ENCODE measurements around the gene PIK3R6.

The PIK3R6 gene

GRCh38 chr17:8861495-8862181 lies 5.8 kb downstream of the PIK3R6 start:
- no peaks in the 10 kb centered on the region for H3K9me3 ChIP-seq (ENCODE audit: low read length)
- no peak overlapping the region for H3K27ac ChIP-seq (ENCODE audit: low read depth, low read length, poor library complexity, severe bottlenecking)
- no peaks in the 10 kb centered on the region for H4K20me1 ChIP-seq (ENCODE audit: insufficient read depth, low read length)
- no peaks in the 10 kb centered on the region for H3K9me2 ChIP-seq (ENCODE audit: low read depth, low read length)
- no peaks in the 10 kb centered on the region for H3K4me1 ChIP-seq (ENCODE audit: insufficient read depth, low read length, severe bottlenecking)
- H3K27me3 ChIP-seq (ENCODE audit: insufficient read depth, low read length), result no peaks in the 10 kb centered on the region
- H3K36me3 ChIP-seq (ENCODE audit: insufficient read depth, low read length), result no peaks in the 10 kb centered on the region
- no peak for TF ChIP-seq EZH2 (IDR thresholded peaks at IDR 0.05; ENCODE audit: borderline replicate concordance, low read length)
- no peak for TF ChIP-seq CTCF (IDR thresholded peaks at IDR 0.05; ENCODE audit: low read length)
- no peak overlapping the region for H2AFZ ChIP-seq (ENCODE audit: low read length)
- no peak overlapping the region for H3K4me3 ChIP-seq (ENCODE audit: low read depth, low read length, poor library complexity, severe bottlenecking)
- H3K4me2 ChIP-seq (ENCODE audit: low read length), result no peak overlapping the region
- no peak overlapping the region for H3K9ac ChIP-seq (ENCODE audit: low read length)
- no peaks in the 10 kb centered on the region for H3K79me2 ChIP-seq (ENCODE audit: insufficient read depth, low read length)
- no peaks in the 10 kb centered on the region for H3F3A ChIP-seq (ENCODE audit: insufficient read depth, low read length)

GRCh38 chr17:8859804-8860430 lies 7.6 kb downstream of the PIK3R6 start:
- TF ChIP-seq EZH2 (IDR thresholded peaks at IDR 0.05; ENCODE audit: borderline replicate concordance, low read length), result no peak
- Histone ChIP-seq H3K9ac (ENCODE audit: low read length) (no peak overlapping the region), H3K4me3 (ENCODE audit: low read depth, low read length, poor library complexity, severe bottlenecking) (no peak overlapping the region), H3K4me2 (ENCODE audit: low read length) (no peak overlapping the region), H3K4me1 (ENCODE audit: insufficient read depth, low read length, severe bottlenecking) (no peaks in the 10 kb centered on the region), H4K20me1 (ENCODE audit: insufficient read depth, low read length) (no peaks in the 10 kb centered on the region), H3F3A (ENCODE audit: insufficient read depth, low read length) (no peaks in the 10 kb centered on the region), H2AFZ (ENCODE audit: low read length) (no peak overlapping the region), H3K27me3 (ENCODE audit: insufficient read depth, low read length) (no peaks in the 10 kb centered on the region), H3K36me3 (ENCODE audit: insufficient read depth, low read length) (no peaks in the 10 kb centered on the region), H3K9me2 (ENCODE audit: low read depth, low read length) (no peaks in the 10 kb centered on the region), H3K27ac (ENCODE audit: low read depth, low read length, poor library complexity, severe bottlenecking) (no peak overlapping the region), H3K9me3 (ENCODE audit: low read length) (no peaks in the 10 kb centered on the region), H3K79me2 (ENCODE audit: insufficient read depth, low read length) (no peaks in the 10 kb centered on the region)

- Histone ChIP-seq H4K20me1 (ENCODE audit: insufficient read depth, low read length) (no peaks in the 10 kb centered on the region), H3K36me3 (ENCODE audit: insufficient read depth, low read length) (no peaks in the 10 kb centered on the region), H3K27ac (ENCODE audit: low read depth, low read length, poor library complexity, severe bottlenecking) (no peak overlapping the region), H3K4me1 (ENCODE audit: insufficient read depth, low read length, severe bottlenecking) (no peaks in the 10 kb centered on the region), H3K9ac (ENCODE audit: low read length) (no peak overlapping the region), H3K27me3 (ENCODE audit: insufficient read depth, low read length) (no peaks in the 10 kb centered on the region), H3K4me3 (ENCODE audit: low read depth, low read length, poor library complexity, severe bottlenecking) (no peak overlapping the region), H3K4me2 (ENCODE audit: low read length) (no peak overlapping the region), H3K79me2 (ENCODE audit: insufficient read depth, low read length) (no peaks in the 10 kb centered on the region), H2AFZ (ENCODE audit: low read length) (no peak overlapping the region), H3K9me3 (ENCODE audit: low read length) (no peaks in the 10 kb centered on the region), H3F3A (ENCODE audit: insufficient read depth, low read length) (no peaks in the 10 kb centered on the region), H3K9me2 (ENCODE audit: low read depth, low read length) (no peaks in the 10 kb centered on the region)
- TF ChIP-seq EZH2 (IDR thresholded peaks at IDR 0.05; ENCODE audit: borderline replicate concordance, low read length) (no peak), CTCF (IDR thresholded peaks at IDR 0.05; ENCODE audit: low read length) (no peak)
These were observed 8.3 kb downstream of the PIK3R6 start for GRCh38 chr17:8859027-8859803.

Data from OCI-LY1 (cell line).